Activated CD4-positive, alpha-beta T cell treated with anti-CD3 and anti-CD28 coated beads, Interleukin-2, Interleukin-6, amounts not matched to agents 100 ng/mL and 50 ng/mL, durations not matched to agents 16 hours and 8 hours (primary cell): Measurements from ENCODE around the gene IL17C.
A peak's percentile ranks its signal among the peaks of the same experiment; 100 is the strongest.

ENCODE experiments used
- DNase-seq: peaks from one replicate; pipeline ENCODE4 v3.0.0-alpha.2; 2020

IL17C gene

DNA sequence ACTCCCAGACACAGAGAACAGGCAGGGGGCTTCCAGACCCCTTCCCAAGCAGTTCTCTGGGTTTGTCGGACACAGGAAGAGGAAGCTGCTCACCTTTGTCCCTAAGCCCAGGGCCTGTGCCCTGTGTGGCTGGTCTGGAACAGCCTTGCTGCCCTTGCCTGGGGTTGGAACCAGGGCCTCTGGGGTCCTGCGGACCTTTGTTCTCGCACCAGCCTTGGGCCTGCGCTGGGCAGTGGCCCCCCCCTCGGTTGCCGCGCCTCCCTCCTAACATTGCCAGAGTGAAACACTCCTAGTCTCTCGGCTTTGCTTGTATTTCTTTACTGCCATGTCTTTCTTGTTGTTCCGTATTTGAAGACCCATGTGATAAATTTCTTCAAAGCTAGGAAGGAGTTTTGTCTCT is 8.5 kb upstream of the IL17C start:
- DNase-seq = no peak

GRCh38 chr16:88630433-88630832 is 7.9 kb upstream of the IL17C start:
- DNase-seq = no peak

DNA sequence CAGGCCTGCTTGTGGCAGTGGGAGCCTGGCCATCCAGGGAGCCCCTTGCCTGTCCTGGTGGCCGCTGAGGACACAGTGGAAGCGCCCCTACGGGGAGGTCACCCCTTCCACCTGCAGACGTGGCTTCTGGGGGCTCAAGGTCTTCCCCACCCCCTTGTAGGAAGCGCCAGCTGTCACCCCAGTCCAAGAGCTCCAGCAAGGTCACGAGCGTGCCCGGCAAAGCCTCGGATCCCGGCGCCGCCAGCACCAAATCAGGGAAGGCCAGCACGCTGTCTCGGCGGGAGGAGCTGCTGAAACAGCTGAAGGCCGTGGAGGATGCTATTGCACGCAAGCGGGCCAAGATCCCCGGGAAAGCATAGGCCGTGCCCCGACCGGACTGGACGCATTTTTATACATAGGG is 7.4 kb upstream of the IL17C start:
- DNase-seq = no peak

DNA sequence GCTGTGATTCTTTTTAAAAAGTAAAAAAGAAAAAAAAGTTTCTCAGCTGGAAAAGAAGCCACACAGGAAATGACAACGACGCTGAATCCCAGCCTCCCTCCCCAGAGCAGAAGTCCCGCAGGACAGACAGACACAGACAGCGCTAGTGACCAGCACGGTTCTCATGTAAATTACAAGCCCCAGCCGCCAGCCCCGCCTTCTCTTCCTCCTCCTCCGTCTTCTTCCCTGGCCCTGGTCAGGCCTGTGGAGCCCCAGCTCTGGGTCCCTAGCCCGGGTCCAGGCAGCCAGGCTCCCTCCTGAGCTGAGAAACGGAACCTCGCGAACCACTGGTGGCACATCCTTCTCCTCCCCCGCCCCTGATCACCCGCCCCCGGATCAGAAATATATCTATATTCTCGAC is 7.0 kb upstream of the IL17C start:
- DNase-seq = no peak

GRCh38 chr16:88631920-88632586 is 6.3 kb upstream of the IL17C start:
- no peak for DNase-seq

DNA sequence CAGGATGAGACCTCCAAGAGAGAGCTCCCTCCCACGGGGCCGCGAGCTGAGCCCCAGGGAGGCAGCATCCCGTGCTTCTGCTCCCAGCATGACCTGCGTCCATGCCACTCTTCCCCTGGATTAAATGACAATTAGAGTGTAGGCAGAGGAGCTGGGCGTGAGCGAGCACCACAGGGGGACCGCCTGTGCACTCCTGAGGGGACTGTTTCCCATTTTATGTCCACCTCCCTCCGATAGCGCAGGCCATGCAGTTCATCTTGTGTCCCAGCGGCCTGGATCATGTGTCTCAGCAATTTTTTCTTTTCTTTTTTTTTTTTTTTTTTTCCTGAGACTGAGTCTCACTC is 5.8 kb upstream of the IL17C start:
- no peak for DNase-seq

DNA sequence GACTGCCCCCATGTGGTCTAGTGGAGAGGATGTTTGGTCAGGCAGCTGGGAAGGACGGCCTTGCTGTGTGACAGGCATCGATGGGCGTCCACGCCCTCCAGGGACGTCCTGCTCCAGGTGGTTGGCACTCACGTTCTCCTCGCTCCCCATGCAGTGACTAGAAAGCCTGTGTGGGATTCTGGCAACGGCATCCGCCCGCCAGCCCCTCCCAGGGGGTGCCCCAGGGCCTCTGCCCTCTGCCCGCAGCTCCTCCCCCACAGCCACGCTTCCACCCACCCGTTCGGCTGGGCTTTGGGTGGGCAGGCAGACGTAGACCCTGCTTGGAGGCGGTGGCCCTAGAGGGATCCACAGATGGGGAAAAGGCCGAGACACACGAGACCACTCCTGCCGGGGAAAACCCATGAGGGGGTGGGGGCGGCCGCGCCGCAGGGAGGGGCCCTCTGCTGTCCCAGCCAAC is 4.7 kb upstream of the IL17C start:
- DNase-seq = peak; percentile 64

GRCh38 chr16:88634141-88634993 is 4.0 kb upstream of the IL17C start:
- peak; percentile 66 for DNase-seq

- DNase-seq = no peak
These were observed 3.2 kb upstream of the IL17C start for GRCh38 chr16:88634994-88635670.

GRCh38 chr16:88635671-88636319 is 2.6 kb upstream of the IL17C start:
- DNase-seq = no peak

- no peak for DNase-seq
These were observed 1.7 kb upstream of the IL17C start for GRCh38 chr16:88636488-88637265.

DNA sequence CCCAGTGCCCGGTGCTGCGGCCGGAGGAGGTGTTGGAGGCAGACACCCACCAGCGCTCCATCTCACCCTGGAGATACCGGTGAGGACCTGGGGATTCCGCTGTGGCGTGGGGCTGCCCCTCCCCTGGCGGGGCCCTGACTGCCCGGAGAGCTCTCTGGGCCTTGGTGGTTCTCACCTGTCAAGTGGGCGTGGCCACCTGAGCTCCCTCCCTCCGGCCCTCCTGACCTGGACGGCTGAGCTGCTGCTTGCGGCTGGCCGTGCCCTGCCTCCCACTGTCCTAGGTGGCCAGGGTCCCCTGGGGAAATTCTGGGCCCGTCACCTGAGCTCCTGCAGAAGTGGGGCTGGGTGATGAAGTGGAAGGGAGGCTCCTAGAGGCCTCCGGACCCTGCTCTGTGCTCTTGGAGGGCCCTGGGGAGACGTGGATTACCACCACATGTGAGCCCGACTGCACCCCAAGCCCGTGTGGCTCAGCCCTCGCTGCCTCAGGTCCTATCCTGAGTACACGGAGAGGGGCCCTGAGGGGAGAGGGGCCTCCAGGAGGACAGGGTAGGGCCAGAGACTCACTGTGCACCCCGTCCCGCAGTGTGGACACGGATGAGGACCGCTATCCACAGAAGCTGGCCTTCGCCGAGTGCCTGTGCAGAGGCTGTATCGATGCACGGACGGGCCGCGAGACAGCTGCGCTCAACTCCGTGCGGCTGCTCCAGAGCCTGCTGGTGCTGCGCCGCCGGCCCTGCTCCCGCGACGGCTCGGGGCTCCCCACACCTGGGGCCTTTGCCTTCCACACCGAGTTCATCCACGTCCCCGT is 1.1 kb downstream of the IL17C start:
- DNase-seq = no peak

- DNase-seq = no peak
These were observed 1.7 kb downstream of the IL17C start for GRCh38 chr16:88640039-88640495.

DNA sequence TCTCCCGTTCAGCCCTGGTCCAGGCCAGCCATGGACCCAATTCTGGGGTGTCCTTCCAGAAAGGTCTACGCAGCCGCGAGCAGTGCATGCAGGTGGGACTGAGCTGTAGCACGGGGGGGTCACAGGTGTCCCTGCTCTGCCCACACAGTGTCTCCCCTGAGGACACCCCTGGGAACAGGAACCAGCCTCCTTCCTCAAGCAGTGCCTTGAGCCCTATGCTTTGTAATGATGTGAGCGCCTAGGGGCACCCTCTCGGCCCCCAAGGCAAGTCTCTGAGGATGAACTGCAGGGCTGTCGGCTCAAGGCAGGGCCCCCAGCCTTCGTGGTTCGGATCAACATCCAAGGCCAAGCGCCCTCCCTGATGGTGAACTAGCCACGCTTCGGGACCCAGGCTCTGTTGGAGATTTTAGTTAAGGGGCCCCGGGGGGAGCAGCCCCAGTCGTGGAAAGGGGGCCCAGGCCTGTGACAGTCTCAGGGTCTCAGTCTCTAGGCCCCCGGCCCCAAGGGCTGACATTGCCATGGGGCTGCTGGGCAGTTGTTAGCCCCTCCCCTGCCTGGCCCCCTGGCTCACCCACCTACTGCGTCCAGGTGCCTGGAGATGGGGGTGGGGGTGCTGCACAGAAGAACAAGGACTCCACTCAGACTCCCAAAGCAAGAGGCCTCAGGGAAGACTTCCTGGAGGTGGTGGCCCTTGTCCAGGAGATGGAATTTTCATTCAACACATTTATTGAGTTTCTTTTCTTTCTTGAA is 2.3 kb downstream of the IL17C start:
- DNase-seq = no peak

- DNase-seq = no peak
These were observed 4.7 kb downstream of the IL17C start for GRCh38 chr16:88642881-88643643.

- no peak for DNase-seq
These were observed 5.2 kb downstream of the IL17C start for GRCh38 chr16:88643644-88643932.

DNA sequence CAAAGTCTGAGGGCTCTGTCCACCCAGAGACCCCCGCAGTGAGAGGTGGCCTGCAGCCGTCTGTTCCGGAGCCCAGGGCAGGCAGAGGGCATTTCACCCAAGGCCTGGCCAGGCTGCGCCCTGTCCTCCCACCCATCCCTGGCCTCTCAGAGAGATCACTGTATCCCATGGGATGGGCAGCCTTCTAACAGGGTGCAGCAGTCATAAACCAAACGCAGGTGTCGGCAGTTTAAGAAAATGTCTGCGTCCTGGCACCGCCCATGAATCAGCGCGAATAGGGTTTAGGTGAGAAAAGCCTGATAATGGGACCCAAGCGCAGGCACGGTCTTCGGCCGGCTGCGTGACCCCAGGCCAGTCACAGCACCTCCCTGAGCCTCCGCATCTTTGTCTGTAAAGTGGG is 7.1 kb downstream of the IL17C start:
- no peak for DNase-seq

- no peak for DNase-seq
These were observed 7.6 kb downstream of the IL17C start for GRCh38 chr16:88645941-88646340.

GRCh38 chr16:88646345-88647034 is 8.1 kb downstream of the IL17C start:
- DNase-seq = no peak
